ENCODE data around the gene KLK15.
"Not testable (repeated sequence)": the region's sequence is repeated elsewhere in the genome, so short reads cannot be mapped to it uniquely, and the experiment has no call there.

KLK15 gene

GRCh38 chr19:50794876-50795663, 38.3 kb downstream of the KLK15 start:
- no peak for DNase-seq

- DNase-seq, result no peak
These were observed 39.1 kb downstream of the KLK15 start for GRCh38 chr19:50794074-50794875.

GRCh38 chr19:50793558-50794065, 39.8 kb downstream of the KLK15 start:
- DNase-seq, result no peak

GRCh38 chr19:50792272-50793250, 40.8 kb downstream of the KLK15 start:
- DNase-seq, result no peak

GRCh38 chr19:50791594-50792271, 41.6 kb downstream of the KLK15 start:
- no peak for DNase-seq

GRCh38 chr19:50790922-50791467, 42.4 kb downstream of the KLK15 start:
- no peak for DNase-seq

- no peak for DNase-seq
These were observed 43.0 kb downstream of the KLK15 start, which contains the start of gene ACP4 for GRCh38 chr19:50790396-50790795. Gene ACP4, plus strand, starts transcription at chr19:50790415. Its CDS starts 0 bp downstream, at chr19:50790415.

- DNase-seq, result no peak
These were observed 48.0 kb downstream of the KLK15 start for GRCh38 chr19:50785329-50785728.

GRCh38 chr19:50784710-50785109, 48.7 kb downstream of the KLK15 start:
- DNase-seq, result no peak

- not testable (repeated sequence) for DNase-seq
These were observed 49.6 kb downstream of the KLK15 start for GRCh38 chr19:50783848-50784152.

- no peak for DNase-seq
These were observed 52.5 kb downstream of the KLK15 start for GRCh38 chr19:50780753-50781435.

- DNase-seq, result no peak
These were observed 53.6 kb downstream of the KLK15 start for GRCh38 chr19:50779504-50780457.

- no peak for DNase-seq
These were observed 54.4 kb downstream of the KLK15 start for GRCh38 chr19:50778906-50779430.

- no peak for DNase-seq
These were observed 55.5 kb downstream of the KLK15 start for GRCh38 chr19:50777830-50778303.

- no peak for DNase-seq
These were observed 56.1 kb downstream of the KLK15 start for GRCh38 chr19:50777261-50777660.

- DNase-seq, result no peak
These were observed 57.2 kb downstream of the KLK15 start for GRCh38 chr19:50776131-50776530.
